Germinal center (tissue), 1 donor: Measurements from ENCODE around the gene GPC6.

Experiments used
- DNase-seq: peaks from one replicate; pipeline ENCODE4 v3.0.0; 2012; ENCODE audit warnings: mixed read lengths, low spot score

GPC6 gene

GRCh38 chr13:94119360-94119936 lies 892.8 kb downstream of the GPC6 start:
- DNase-seq: no peak

GRCh38 chr13:94120878-94121277 lies 894.3 kb downstream of the GPC6 start:
- DNase-seq: no peak

- DNase-seq: no peak
These were observed 895.1 kb downstream of the GPC6 start for GRCh38 chr13:94121686-94122085.

DNA sequence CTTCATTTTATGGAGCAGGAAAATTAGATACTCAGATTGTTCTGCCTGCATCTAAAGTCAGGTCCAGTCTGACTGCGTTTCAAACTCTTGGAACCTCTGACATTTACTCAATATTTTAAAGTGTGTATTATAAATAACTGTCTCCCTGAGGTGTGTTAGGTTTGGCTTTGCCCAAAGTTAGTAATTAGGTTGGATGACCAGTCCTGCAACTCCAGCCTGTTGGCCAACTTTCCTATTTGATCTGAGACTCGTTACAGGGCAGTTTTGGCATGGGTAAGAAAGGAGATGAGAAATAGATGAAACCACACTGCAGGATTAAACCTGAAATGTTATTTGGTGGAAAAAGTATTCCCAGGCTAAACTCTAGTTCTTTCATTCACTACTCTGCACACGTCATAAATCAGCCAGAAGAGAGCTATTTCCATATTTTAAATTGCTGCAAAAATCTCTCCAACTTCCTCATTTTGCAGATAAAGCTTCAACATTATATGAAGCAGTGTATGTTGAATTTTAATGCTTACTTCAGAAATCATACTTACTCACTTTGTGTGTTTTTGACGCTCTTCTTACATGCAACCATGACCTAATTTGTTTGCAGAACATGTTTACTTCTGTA lies 895.8 kb downstream of the GPC6 start:
- DNase-seq: no peak

GRCh38 chr13:94123557-94123956 lies 897.0 kb downstream of the GPC6 start:
- DNase-seq: no peak

DNA sequence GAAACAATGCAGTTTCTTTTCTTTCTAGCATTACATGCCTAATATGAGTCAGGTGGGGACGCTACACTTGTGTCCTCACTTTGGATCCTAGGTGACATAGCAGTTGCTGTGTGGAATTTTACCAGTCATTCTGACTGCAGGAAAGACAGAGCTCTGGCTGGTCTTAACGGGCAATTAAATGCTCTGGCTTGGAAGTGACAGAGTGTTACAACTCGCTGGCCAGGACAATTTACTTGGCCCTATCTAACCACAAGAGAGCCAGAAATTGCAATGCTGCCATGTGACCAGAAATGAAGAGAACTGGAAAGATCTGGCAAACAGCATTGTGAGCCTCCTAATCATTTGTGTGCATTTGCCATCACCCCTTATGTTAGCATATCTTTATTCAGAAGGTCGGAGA lies 901.8 kb downstream of the GPC6 start:
- DNase-seq: no peak

DNA sequence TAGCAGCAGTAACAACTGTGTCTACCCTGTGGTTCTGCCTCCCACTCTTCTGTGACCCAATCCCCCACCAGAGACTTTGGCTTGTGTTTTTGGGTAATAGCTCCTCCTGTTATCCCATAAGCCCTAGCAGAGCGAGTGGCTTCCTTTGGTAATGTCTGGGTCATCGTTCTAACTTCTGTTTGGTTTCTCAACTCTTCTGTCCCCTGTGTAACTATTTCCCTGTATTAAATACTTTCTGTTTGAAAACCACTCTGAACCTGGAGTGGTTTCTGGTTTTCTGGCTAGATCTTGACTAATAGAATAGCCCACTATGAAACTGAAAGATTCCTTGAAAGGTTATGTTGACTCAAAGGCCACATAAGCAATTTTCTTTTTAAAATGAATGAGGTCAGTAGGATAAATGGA lies 902.9 kb downstream of the GPC6 start:
- DNase-seq: no peak

DNA sequence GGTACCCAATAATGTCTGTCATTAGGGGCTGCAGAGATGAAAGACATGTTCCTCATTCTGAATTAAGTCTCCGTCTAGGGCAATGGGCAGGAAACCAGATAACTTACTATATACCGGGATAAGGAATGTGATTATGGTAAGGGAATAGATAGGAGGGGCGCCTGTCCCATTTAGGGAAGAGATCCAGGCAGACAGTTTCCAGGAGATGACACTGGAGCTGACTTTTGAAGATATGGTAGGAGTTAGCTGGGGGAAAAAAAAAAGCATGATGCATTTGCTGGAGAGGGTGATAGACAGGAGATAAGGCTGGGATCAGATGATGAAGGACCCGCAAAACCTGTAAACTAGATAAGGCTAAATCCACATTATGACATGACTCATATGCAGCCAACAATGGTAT lies 912.2 kb downstream of the GPC6 start:
- no peak for DNase-seq

DNA sequence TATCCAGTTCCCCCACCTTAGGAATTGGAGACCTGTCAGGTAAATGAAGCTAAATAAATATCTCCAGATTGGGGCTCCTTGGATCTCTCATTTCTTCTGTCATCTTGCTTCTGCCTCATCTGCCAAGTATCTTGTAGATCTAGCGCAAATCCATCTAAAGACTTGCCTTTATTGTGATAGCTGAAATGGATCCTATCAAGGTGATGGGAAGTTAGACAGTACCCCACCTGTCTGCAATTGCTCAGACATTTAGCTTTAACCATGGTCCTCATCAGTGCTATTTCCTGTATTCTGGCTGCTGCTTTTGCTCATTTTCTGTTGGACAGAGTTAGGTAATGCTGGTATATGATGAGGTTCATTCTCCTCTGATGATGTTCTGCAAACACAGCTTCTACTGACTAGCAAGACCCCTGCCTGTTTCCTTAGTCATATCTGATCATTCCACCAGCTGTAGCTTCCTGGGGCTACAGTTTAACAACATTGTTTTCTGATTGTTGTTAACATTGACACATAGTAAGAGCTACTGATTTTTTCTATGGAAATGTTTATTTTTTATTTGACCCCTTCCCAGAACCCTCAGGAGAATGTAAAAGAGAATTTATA lies 912.9 kb downstream of the GPC6 start:
- DNase-seq: no peak

DNA sequence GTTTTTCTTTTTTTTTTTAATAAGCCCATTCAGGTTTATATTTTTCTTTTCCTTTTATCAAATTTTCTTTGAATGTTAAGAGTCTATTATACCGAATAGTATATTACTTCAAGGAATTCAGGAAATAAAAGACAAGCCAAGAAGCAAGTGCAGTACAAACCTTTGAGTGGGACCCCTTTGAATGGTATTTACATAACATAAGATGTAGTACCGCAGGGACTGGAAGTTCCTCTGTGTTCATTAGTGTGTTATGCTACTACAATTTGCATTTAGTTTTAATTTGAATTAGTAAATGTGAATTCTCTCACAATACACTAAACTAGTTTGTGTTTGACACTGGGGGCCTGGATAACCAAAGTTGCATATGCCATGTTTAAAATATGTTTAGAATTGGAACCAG lies 913.4 kb downstream of the GPC6 start:
- no peak for DNase-seq

- no peak for DNase-seq
These were observed 913.9 kb downstream of the GPC6 start for GRCh38 chr13:94140511-94140910.

DNA sequence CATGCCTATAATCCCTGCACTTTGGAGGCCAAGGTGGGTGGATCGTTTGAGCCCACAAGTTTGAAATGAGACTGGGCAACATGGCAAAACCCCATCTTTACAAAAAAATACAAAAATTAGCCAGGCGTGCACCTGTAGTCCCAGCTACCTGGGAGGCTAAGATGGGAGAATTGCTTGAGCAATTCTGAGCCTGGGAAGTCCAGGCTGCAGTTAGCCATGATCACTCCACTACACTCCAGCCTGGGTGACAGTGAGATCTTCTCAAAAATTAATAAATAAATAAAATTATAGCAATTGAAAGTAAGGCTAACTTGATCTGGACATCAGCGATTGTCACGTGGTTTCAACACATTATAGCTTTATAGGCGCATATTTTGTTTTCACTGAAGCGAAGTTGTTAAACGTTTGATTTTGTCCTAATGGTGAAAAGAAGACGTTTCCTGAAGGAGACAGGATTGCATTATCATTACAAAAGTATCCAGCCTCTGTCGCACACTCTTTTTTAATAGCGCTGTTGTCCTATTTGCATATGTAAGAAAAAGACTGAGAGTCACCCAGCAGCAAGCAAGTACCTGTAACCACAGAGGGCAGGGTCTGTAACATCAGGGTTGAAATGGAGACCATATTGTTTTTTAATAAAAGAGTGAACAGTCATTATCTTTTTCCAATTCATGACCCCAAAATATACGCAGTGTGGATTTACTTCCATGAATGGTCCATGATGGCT lies 917.2 kb downstream of the GPC6 start:
- DNase-seq: no peak

DNA sequence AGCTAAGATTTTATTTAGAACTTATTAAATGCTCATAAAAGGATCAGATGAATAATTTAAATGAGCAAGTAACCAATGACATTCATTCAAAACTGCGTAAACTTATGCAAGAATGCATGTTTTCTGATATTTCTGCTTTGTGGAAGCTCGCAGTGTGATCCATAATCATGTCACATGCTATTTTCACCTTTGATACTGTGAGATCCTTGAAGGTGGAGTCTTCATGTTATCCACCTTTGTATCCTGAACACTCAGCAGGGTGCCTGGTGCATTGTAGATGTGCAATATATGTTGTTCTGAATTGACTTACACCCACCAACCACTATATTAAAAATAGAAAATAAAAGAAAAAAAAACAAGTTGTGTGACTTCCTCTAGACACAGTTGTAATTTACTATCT lies 919.4 kb downstream of the GPC6 start:
- DNase-seq: no peak

- no peak for DNase-seq
These were observed 927.0 kb downstream of the GPC6 start for GRCh38 chr13:94153586-94153985.

GRCh38 chr13:94154367-94154766 lies 927.8 kb downstream of the GPC6 start:
- no peak for DNase-seq

DNA sequence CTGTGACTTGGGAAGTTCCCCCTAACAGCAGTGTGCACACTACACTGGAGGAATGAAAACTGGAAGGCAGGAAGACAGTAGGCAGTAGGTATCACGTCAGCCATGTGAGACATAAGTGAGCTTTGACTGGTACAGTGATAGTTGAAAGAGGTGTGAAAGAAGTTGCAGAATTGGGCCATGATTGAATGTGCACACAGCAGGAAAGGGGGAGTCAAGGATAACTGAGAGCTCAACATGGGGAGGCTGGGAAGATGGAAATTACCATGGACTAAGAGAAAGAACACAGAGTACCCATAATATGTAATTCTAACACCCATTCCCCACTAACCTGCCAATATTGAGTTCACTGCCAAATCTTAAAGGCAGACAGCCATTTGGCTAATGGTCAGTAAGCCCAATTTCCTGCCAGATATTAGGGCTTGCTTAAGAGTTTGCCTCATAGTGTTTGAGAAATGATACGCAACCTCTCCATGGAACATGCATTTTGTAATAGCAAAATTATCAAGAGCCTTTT lies 931.2 kb downstream of the GPC6 start:
- no peak for DNase-seq

DNA sequence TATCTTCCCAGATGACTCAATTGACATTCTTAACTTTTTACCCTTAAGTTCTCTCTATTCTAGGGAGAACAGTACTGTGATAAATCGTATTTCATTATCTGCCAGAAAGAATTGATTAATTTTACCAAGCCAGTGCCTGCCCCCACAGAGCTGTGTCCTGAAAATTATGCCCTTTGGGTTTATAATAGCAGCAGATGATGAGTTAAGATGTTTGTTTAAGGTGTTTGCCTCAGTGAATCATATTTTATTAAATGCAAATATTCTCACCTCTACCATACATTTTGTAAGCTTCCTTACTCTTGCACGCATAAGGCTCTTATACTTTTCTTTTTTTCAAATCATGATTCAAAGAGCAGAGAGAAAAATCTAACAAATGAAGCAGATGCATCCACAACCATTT lies 934.3 kb downstream of the GPC6 start:
- no peak for DNase-seq

GRCh38 chr13:94162289-94162688 lies 935.7 kb downstream of the GPC6 start:
- no peak for DNase-seq

- DNase-seq: no peak
These were observed 936.9 kb downstream of the GPC6 start for GRCh38 chr13:94163535-94163934.

- DNase-seq: no peak
These were observed 942.3 kb downstream of the GPC6 start for GRCh38 chr13:94168783-94169453.

GRCh38 chr13:94169454-94170144 lies 943.0 kb downstream of the GPC6 start:
- DNase-seq: no peak

GRCh38 chr13:94170145-94170571 lies 943.6 kb downstream of the GPC6 start:
- no peak for DNase-seq
